Measurements from ENCODE around the gene CBFA2T3.
"Not testable (repeated sequence)": the region's sequence is repeated elsewhere in the genome, so short reads cannot be mapped to it uniquely, and the experiment has no call there.

CBFA2T3 gene

GRCh38 chr16:89011909-89012621 lies 35.1 kb upstream of the CBFA2T3 start:
- DNase-seq: no peak

- DNase-seq: no peak
Measured at GRCh38 chr16:89010210-89010925, 33.4 kb upstream of the CBFA2T3 start.

GRCh38 chr16:89009343-89010209 lies 32.6 kb upstream of the CBFA2T3 start:
- peak; percentile 13 for DNase-seq

- DNase-seq: not testable (repeated sequence)
Measured at GRCh38 chr16:89008796-89009195, 31.8 kb upstream of the CBFA2T3 start.

- DNase-seq: no peak
Measured at GRCh38 chr16:89007371-89008249, 30.6 kb upstream of the CBFA2T3 start.

GRCh38 chr16:89006036-89006752 lies 29.2 kb upstream of the CBFA2T3 start:
- no peak for DNase-seq

GRCh38 chr16:89005201-89006035 lies 28.4 kb upstream of the CBFA2T3 start:
- no peak for DNase-seq

GRCh38 chr16:89004209-89004831 lies 27.3 kb upstream of the CBFA2T3 start:
- DNase-seq: no peak

GRCh38 chr16:89003831-89004208 lies 26.8 kb upstream of the CBFA2T3 start:
- no peak for DNase-seq

- no peak for DNase-seq
Measured at GRCh38 chr16:89002851-89003830, 26.1 kb upstream of the CBFA2T3 start.

GRCh38 chr16:89002081-89002480 lies 25.1 kb upstream of the CBFA2T3 start:
- DNase-seq: not testable (repeated sequence)

- no peak for DNase-seq
Measured at GRCh38 chr16:89001117-89002027, 24.4 kb upstream of the CBFA2T3 start.

- DNase-seq: no peak
Measured at GRCh38 chr16:89000207-89000959, 23.4 kb upstream of the CBFA2T3 start.

- no peak for DNase-seq
Measured at GRCh38 chr16:88999457-89000206, 22.6 kb upstream of the CBFA2T3 start.

GRCh38 chr16:88995746-88996535 lies 18.9 kb upstream of the CBFA2T3 start:
- DNase-seq: no peak

GRCh38 chr16:88995194-88995593 lies 18.2 kb upstream of the CBFA2T3 start:
- DNase-seq: no peak

All from MV-4-11 (cell line).